MM.1S (cell line): ENCODE results near the gene PALM3.

Experiments used
- DNase-seq: peaks from one replicate; pipeline ENCODE4 v3.0.0-alpha.2; 2015
- H2AFZ ChIP-seq: fragments of 300-600 bp; sonication (generic); 2 replicates; pipeline ENCODE4 v1.6.0; 2016; ENCODE audit warnings: antibody characterized with exemption, low read length
- H3F3A ChIP-seq: fragments of 300-600 bp; sonication (generic); 2 replicates; pipeline ENCODE4 v1.6.1; 2016; ENCODE audit warnings: mild to moderate bottlenecking, antibody characterized with exemption, low read length, moderate library complexity, mixed read lengths; ENCODE audit not compliant: insufficient read depth
- H3K27ac ChIP-seq: fragments of 300-600 bp; sonication (generic); 2 replicates; pipeline ENCODE4 v1.5.1; 2016; ENCODE audit warnings: mild to moderate bottlenecking, low read length
- H3K27me3 ChIP-seq: fragments of 300-600 bp; sonication (generic); replicated peaks from 2 replicates; pipeline ENCODE4 v1.6.0; 2016; ENCODE audit warnings: low read length; ENCODE audit not compliant: insufficient read depth
- H3K36me3 ChIP-seq: fragments of 300-600 bp; sonication (generic); replicated peaks from 2 replicates; pipeline ENCODE4 v1.6.1; 2016; ENCODE audit warnings: mild to moderate bottlenecking, low read length, mixed read lengths; ENCODE audit not compliant: insufficient read depth
- H3K4me1 ChIP-seq: fragments of 300-600 bp; sonication (generic); 2 replicates; pipeline ENCODE4 v1.6.1; 2016; ENCODE audit warnings: low read length, mixed read lengths
- H3K4me2 ChIP-seq: fragments of 300-600 bp; sonication (generic); 2 replicates; pipeline ENCODE4 v1.6.0; 2016; ENCODE audit warnings: low read depth, low read length
- H3K4me3 ChIP-seq: fragments of 300-600 bp; sonication (generic); 2 replicates; pipeline ENCODE4 v1.5.1; 2016; ENCODE audit warnings: low read length, mixed read lengths
- H3K79me2 ChIP-seq: fragments of 300-600 bp; sonication (generic); 2 replicates; pipeline ENCODE4 v1.6.1; 2016; ENCODE audit warnings: mixed run types, low read length, mixed read lengths
- H3K9ac ChIP-seq: fragments of 300-600 bp; sonication (generic); 2 replicates; pipeline ENCODE4 v1.6.1; 2016; ENCODE audit warnings: low read length, mixed read lengths
- H3K9me2 ChIP-seq: fragments of 300-600 bp; sonication (generic); replicated peaks from 2 replicates; pipeline ENCODE4 v1.6.1; 2016; ENCODE audit warnings: mild to moderate bottlenecking, low read length, mixed read lengths; ENCODE audit not compliant: insufficient read depth
- H3K9me3 ChIP-seq: fragments of 300-600 bp; sonication (generic); replicated peaks from 2 replicates; pipeline ENCODE4 v1.6.1; 2016; ENCODE audit warnings: mild to moderate bottlenecking, low read length, mixed read lengths; ENCODE audit not compliant: insufficient read depth
- H4K20me1 ChIP-seq: fragments of 300-600 bp; sonication (generic); 2 replicates; pipeline ENCODE4 v1.6.1; 2016; ENCODE audit warnings: mild to moderate bottlenecking, low read length, moderate library complexity, mixed read lengths; ENCODE audit not compliant: insufficient read depth
- EZH2 ChIP-seq: fragments of 300-600 bp; sonication (generic); optimal IDR thresholded peaks from 2 replicates; pipeline ENCODE3; 2017; ENCODE audit warnings: low read depth, mild to moderate bottlenecking, antibody characterized with exemption, low read length, mixed read lengths
- EZH2phosphoT487 ChIP-seq: fragments of 300-600 bp; sonication (generic); IDR thresholded peaks from 2 replicates; pipeline ENCODE4 v1.6.1; 2018; ENCODE audit warnings: antibody characterized with exemption, low read length
- TF ChIP-seq, protein P1 (sequence below): fragments of 300-600 bp; sonication (generic); IDR thresholded peaks from 2 replicates; pipeline ENCODE4 v1.5.1; 2016; ENCODE audit warnings: antibody characterized with exemption, low read length, mixed read lengths

Gene PALM3

GRCh38 chr19:14019100-14019499, 42.8 kb downstream of the PALM3 start:
- Histone ChIP-seq H3K9me3 (no peaks in the 10 kb centered on the region), H4K20me1 (no peaks in the 10 kb centered on the region), H3K4me1 (0 out of 2 replicates have a peak, but pooled peaks cover 8% of the 10 kb centered on the region), H3K9ac (no peak overlapping the region), H2AFZ (no peak overlapping the region), H3K9me2 (no peaks in the 10 kb centered on the region), H3K4me3 (no peak overlapping the region), H3K4me2 (peak overlapping the region; percentile 58), H3K79me2 (no peaks in the 10 kb centered on the region), H3F3A (peaks cover 10% of the 10 kb centered on the region), H3K27ac (no peak overlapping the region), H3K27me3 (no peaks in the 10 kb centered on the region), H3K36me3 (no peaks in the 10 kb centered on the region)
- no peak for DNase-seq
- TF ChIP-seq, protein P1, sequence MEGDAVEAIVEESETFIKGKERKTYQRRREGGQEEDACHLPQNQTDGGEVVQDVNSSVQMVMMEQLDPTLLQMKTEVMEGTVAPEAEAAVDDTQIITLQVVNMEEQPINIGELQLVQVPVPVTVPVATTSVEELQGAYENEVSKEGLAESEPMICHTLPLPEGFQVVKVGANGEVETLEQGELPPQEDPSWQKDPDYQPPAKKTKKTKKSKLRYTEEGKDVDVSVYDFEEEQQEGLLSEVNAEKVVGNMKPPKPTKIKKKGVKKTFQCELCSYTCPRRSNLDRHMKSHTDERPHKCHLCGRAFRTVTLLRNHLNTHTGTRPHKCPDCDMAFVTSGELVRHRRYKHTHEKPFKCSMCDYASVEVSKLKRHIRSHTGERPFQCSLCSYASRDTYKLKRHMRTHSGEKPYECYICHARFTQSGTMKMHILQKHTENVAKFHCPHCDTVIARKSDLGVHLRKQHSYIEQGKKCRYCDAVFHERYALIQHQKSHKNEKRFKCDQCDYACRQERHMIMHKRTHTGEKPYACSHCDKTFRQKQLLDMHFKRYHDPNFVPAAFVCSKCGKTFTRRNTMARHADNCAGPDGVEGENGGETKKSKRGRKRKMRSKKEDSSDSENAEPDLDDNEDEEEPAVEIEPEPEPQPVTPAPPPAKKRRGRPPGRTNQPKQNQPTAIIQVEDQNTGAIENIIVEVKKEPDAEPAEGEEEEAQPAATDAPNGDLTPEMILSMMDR: no peak
- TF ChIP-seq EZH2phosphoT487 (no peak), EZH2 (no peak)

DNA sequence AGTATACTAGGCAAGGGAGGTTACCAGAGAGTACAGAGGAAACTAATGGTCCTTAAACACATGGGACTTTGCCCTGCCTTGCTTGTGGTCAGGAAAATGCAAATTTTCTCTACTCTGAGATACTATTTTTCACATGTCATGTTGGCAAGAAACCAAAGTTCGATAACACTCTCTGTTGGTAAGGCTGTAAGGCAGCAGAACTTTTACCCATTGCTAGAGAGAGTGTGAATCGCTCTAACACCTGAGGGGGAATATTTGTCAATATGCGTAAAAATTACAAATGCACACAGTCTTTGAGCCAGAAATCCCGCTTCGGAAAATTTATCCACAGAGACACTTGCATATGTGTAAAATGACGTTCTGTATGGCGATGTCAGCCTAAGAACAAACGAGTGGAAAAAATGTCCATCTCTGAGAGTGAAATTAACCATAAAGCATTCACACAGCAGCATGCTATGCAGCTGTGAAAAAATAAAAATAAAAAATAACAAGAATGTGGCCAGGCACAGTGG, 46.3 kb downstream of the PALM3 start:
- peak; percentile 87 for DNase-seq
- Histone ChIP-seq H3K9me2 (no peaks in the 10 kb centered on the region), H3K4me2 (peak overlapping the region; percentile 74), H3K9me3 (no peaks in the 10 kb centered on the region), H3K4me3 (peak overlapping the region; percentile 37; the same call in 1 of the 2 replicates), H3K79me2 (no peaks in the 10 kb centered on the region), H2AFZ (peak overlapping the region; percentile 24; the same call in 1 of the 2 replicates), H3K36me3 (no peaks in the 10 kb centered on the region), H3F3A (peaks cover 10% of the 10 kb centered on the region), H3K27me3 (no peaks in the 10 kb centered on the region), H3K9ac (peak overlapping the region; percentile 65), H4K20me1 (no peaks in the 10 kb centered on the region), H3K4me1 (0 out of 2 replicates have a peak, but pooled peaks cover 8% of the 10 kb centered on the region), H3K27ac (peak overlapping the region; percentile 92)
- TF ChIP-seq, protein P1: no peak
- no peak for TF ChIP-seq EZH2phosphoT487
- TF ChIP-seq EZH2: no peak

GRCh38 chr19:14012378-14012915, 49.4 kb downstream of the PALM3 start:
- no peaks in the 10 kb centered on the region for H3K27me3 ChIP-seq
- no peak overlapping the region for H2AFZ ChIP-seq
- H3K4me2 ChIP-seq: no peak overlapping the region
- H3F3A ChIP-seq: peaks cover 12% of the 10 kb centered on the region
- no peak overlapping the region for H3K9ac ChIP-seq
- no peaks in the 10 kb centered on the region for H4K20me1 ChIP-seq
- H3K4me3 ChIP-seq: no peak overlapping the region
- H3K27ac ChIP-seq: no peak overlapping the region
- no peaks in the 10 kb centered on the region for H3K9me3 ChIP-seq
- no peak for DNase-seq
- no peaks in the 10 kb centered on the region for H3K79me2 ChIP-seq
- 0 out of 2 replicates have a peak, but pooled peaks cover 8% of the 10 kb centered on the region for H3K4me1 ChIP-seq
- no peaks in the 10 kb centered on the region for H3K36me3 ChIP-seq
- no peaks in the 10 kb centered on the region for H3K9me2 ChIP-seq
- TF ChIP-seq EZH2: no peak
- TF ChIP-seq EZH2phosphoT487: no peak
- TF ChIP-seq, protein P1: no peak
